GM21515 (cell line): ENCODE measurements around the gene DGKE.

Experiments
- ATAC-seq: cut with Tn5 transposase; IDR thresholded peaks from one replicate; pipeline ENCODE4 v1.9.1; 2021; ENCODE audit not compliant: unreplicated experiment

The DGKE gene

GRCh38 chr17:56887552-56888467, 53.9 kb downstream of the DGKE start:
- ATAC-seq: no peak

GRCh38 chr17:56890390-56890789, 56.4 kb downstream of the DGKE start:
- ATAC-seq: no peak

GRCh38 chr17:56890906-56891674, 57.1 kb downstream of the DGKE start:
- ATAC-seq: no peak

GRCh38 chr17:56891751-56892150, 57.8 kb downstream of the DGKE start:
- ATAC-seq: no peak

- ATAC-seq: no peak
These were observed 58.4 kb downstream of the DGKE start for GRCh38 chr17:56892333-56892732.

GRCh38 chr17:56893503-56893902, 59.6 kb downstream of the DGKE start:
- ATAC-seq: no peak

- ATAC-seq: no peak
These were observed 61.0 kb downstream of the DGKE start for GRCh38 chr17:56894859-56895455.

- no peak for ATAC-seq
These were observed 62.4 kb downstream of the DGKE start for GRCh38 chr17:56896217-56896967.

- ATAC-seq: no peak
These were observed 63.0 kb downstream of the DGKE start for GRCh38 chr17:56896968-56897359.

GRCh38 chr17:56897646-56898424, 63.9 kb downstream of the DGKE start:
- ATAC-seq: peak; percentile 49

- ATAC-seq: no peak
These were observed 64.9 kb downstream of the DGKE start for GRCh38 chr17:56898874-56899273.

- no peak for ATAC-seq
These were observed 65.5 kb downstream of the DGKE start for GRCh38 chr17:56899403-56899802.

- ATAC-seq: no peak
These were observed 68.4 kb downstream of the DGKE start for GRCh38 chr17:56902348-56902747.

- ATAC-seq: no peak
These were observed 69.6 kb downstream of the DGKE start for GRCh38 chr17:56903560-56903959.

GRCh38 chr17:56908001-56908542, 74.1 kb downstream of the DGKE start:
- peak; percentile 82 for ATAC-seq

- no peak for ATAC-seq
These were observed 76.0 kb downstream of the DGKE start for GRCh38 chr17:56909742-56910508.

- ATAC-seq: no peak
These were observed 76.7 kb downstream of the DGKE start for GRCh38 chr17:56910509-56911235.
